ENCODE results near the gene STK17A. TPM values are rescaled to one million over a fixed set of nuclear protein-coding genes. Genes with fewer than 3 reads are reported as not detected.

The STK17A gene
- total RNA-seq, 1 experiment from 2014 or later, result 75.4 TPM

DNA sequence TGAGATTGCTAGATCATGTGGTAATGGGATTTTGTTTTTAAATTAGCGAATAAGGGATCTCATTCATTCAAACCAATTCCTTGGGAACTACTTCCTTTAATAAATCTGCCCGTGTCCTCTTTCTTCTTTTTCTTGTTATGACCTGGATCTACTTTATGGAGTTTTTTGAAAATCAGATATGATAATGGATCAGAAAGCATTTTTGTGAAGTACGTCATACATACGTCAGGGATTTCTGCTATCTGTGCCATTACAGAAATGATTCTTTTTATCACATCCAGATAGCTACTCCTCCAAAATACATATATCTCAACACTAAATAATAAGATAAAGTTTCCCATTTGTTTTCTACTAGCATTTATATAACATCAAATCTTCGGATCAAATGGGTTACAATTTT, 40.2 kb upstream of the STK17A start:
- TF ChIP-seq, protein P1, sequence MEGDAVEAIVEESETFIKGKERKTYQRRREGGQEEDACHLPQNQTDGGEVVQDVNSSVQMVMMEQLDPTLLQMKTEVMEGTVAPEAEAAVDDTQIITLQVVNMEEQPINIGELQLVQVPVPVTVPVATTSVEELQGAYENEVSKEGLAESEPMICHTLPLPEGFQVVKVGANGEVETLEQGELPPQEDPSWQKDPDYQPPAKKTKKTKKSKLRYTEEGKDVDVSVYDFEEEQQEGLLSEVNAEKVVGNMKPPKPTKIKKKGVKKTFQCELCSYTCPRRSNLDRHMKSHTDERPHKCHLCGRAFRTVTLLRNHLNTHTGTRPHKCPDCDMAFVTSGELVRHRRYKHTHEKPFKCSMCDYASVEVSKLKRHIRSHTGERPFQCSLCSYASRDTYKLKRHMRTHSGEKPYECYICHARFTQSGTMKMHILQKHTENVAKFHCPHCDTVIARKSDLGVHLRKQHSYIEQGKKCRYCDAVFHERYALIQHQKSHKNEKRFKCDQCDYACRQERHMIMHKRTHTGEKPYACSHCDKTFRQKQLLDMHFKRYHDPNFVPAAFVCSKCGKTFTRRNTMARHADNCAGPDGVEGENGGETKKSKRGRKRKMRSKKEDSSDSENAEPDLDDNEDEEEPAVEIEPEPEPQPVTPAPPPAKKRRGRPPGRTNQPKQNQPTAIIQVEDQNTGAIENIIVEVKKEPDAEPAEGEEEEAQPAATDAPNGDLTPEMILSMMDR (conservative IDR thresholded peaks at IDR 0.05; ENCODE audit: low read depth, low read length), result no peak
- TF ChIP-seq EZH2phosphoT487 (IDR thresholded peaks at IDR 0.05; ENCODE audit: borderline replicate concordance, low read length) (no peak), EZH2 (IDR thresholded peaks at IDR 0.05; ENCODE audit: low read length, unreplicated experiment) (no peak)
- Histone ChIP-seq H3K9ac (ENCODE audit: low read length) (no peak overlapping the region), H3K4me3 (ENCODE audit: low read length) (no peak overlapping the region), H3K79me2 (ENCODE audit: low read length) (no peaks in the 10 kb centered on the region), H4K20me1 (ENCODE audit: low read length) (no peaks in the 10 kb centered on the region), H3F3A (ENCODE audit: low read length, unreplicated experiment) (no peaks in the 10 kb centered on the region), H3K27ac (ENCODE audit: low read length) (no peak overlapping the region), H3K4me1 (ENCODE audit: insufficient read depth, low read length) (no peaks in the 10 kb centered on the region), H3K36me3 (ENCODE audit: low read depth, low read length) (no peaks in the 10 kb centered on the region), H2AFZ (ENCODE audit: low read length) (no peak overlapping the region), H3K9me2 (replicated peaks; ENCODE audit: low read length) (no peaks in the 10 kb centered on the region), H3K27me3 (ENCODE audit: low read length) (no peaks in the 10 kb centered on the region), H3K9me3 (ENCODE audit: low read length) (no peaks in the 10 kb centered on the region), H3K4me2 (ENCODE audit: low read length) (no peak overlapping the region)
- no peak for DNase-seq
- CTCF ChIA-PET, result no interaction called here
- no peak for ATAC-seq
- intact Hi-C loops (cut with micrococcal nuclease), result no loop called here
- POLR2A ChIA-PET (ENCODE audit: unreplicated experiment), result no interaction called here
- no TSS peak for BruUV-seq (replicated peaks)

DNA sequence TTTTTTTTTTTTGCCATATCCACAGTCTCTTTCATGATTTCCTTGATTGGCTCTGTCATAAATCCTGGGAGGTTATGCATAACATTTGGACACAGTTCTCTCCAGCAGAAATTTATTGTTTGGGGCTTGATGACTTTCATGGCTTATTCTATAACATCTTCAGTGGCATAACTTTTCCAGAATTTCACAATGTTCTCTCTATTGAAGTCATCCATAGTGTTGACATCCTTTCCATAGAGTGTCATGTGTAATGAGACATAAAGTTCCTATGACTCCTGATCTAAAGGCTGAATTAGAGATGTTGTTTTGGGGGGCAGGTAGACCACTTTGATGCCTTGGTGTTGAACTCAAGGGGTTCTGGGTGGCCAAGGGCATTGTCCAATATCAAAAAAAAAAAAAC, 36.7 kb upstream of the STK17A start:
- Histone ChIP-seq H3K27me3 (ENCODE audit: low read length) (no peaks in the 10 kb centered on the region), H3K4me1 (ENCODE audit: insufficient read depth, low read length) (no peaks in the 10 kb centered on the region), H3K36me3 (ENCODE audit: low read depth, low read length) (no peaks in the 10 kb centered on the region), H2AFZ (ENCODE audit: low read length) (no peak overlapping the region), H3K79me2 (ENCODE audit: low read length) (no peaks in the 10 kb centered on the region), H3K4me2 (ENCODE audit: low read length) (no peak overlapping the region), H3K9ac (ENCODE audit: low read length) (no peak overlapping the region), H3F3A (ENCODE audit: low read length, unreplicated experiment) (no peaks in the 10 kb centered on the region), H3K9me3 (ENCODE audit: low read length) (no peaks in the 10 kb centered on the region), H4K20me1 (ENCODE audit: low read length) (no peaks in the 10 kb centered on the region), H3K9me2 (replicated peaks; ENCODE audit: low read length) (no peaks in the 10 kb centered on the region), H3K27ac (ENCODE audit: low read length) (no peak overlapping the region), H3K4me3 (ENCODE audit: low read length) (no peak overlapping the region)
- BruUV-seq (replicated peaks), result no TSS peak
- ATAC-seq (no peak), DNase-seq (no peak)
- intact Hi-C loops (cut with micrococcal nuclease), result no loop called here
- POLR2A ChIA-PET (ENCODE audit: unreplicated experiment), result interaction anchor here (0.7 kb wide), 1 partner anchor 403 kb away, joined by 10 read pairs; no protein-coding TSS in a partner anchor
- CTCF ChIA-PET, result no interaction called here
- TF ChIP-seq EZH2 (IDR thresholded peaks at IDR 0.05; ENCODE audit: low read length, unreplicated experiment), result no peak
- no peak for TF ChIP-seq EZH2phosphoT487 (IDR thresholded peaks at IDR 0.05; ENCODE audit: borderline replicate concordance, low read length)
- TF ChIP-seq, protein P1 (conservative IDR thresholded peaks at IDR 0.05; ENCODE audit: low read depth, low read length), result no peak

DNA sequence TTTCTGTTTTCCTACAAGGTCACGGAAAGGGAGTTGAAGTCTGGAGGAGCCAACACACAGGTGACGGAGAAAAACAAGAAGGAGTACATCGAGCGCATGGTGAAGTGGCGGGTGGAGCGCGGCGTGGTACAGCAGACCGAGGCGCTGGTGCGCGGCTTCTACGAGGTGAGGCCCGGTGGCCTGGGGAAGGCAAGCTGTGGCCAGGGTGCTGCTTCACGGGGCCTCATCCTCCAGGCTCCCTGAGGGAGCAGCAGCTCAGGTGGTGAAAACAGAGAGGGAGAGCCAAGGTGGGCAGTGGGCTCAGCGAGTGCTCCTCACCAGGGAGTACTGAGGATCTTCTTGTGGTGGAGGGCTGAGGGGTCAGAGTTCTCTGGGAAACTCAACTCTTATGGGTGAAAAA, 32.5 kb upstream of the STK17A start:
- Histone ChIP-seq H3K27ac (ENCODE audit: low read length) (no peak overlapping the region), H3K9me3 (ENCODE audit: low read length) (no peaks in the 10 kb centered on the region), H3K27me3 (ENCODE audit: low read length) (no peaks in the 10 kb centered on the region), H3K9me2 (replicated peaks; ENCODE audit: low read length) (no peaks in the 10 kb centered on the region), H4K20me1 (ENCODE audit: low read length) (no peaks in the 10 kb centered on the region), H3F3A (ENCODE audit: low read length, unreplicated experiment) (no peaks in the 10 kb centered on the region), H3K4me3 (ENCODE audit: low read length) (no peak overlapping the region), H3K36me3 (ENCODE audit: low read depth, low read length) (no peaks in the 10 kb centered on the region), H2AFZ (ENCODE audit: low read length) (no peak overlapping the region), H3K9ac (ENCODE audit: low read length) (no peak overlapping the region), H3K79me2 (ENCODE audit: low read length) (no peaks in the 10 kb centered on the region), H3K4me1 (ENCODE audit: insufficient read depth, low read length) (no peaks in the 10 kb centered on the region), H3K4me2 (ENCODE audit: low read length) (no peak overlapping the region)
- intact Hi-C loops (cut with micrococcal nuclease), result no loop called here
- ATAC-seq (no peak), DNase-seq (no peak)
- TF ChIP-seq EZH2 (IDR thresholded peaks at IDR 0.05; ENCODE audit: low read length, unreplicated experiment), result no peak
- TF ChIP-seq, protein P1 (conservative IDR thresholded peaks at IDR 0.05; ENCODE audit: low read depth, low read length), result no peak
- TF ChIP-seq EZH2phosphoT487 (IDR thresholded peaks at IDR 0.05; ENCODE audit: borderline replicate concordance, low read length), result no peak
- no TSS peak for BruUV-seq (replicated peaks)
- ChIA-PET CTCF (no interaction called here), POLR2A (ENCODE audit: unreplicated experiment) (no interaction called here)

All from PC-3 (cell line).